ENCODE data around the gene CYP4Z1.
"Not testable (repeated sequence)": the region's sequence is repeated elsewhere in the genome, so short reads cannot be mapped to it uniquely, and the experiment has no call there.

CYP4Z1 gene

DNA sequence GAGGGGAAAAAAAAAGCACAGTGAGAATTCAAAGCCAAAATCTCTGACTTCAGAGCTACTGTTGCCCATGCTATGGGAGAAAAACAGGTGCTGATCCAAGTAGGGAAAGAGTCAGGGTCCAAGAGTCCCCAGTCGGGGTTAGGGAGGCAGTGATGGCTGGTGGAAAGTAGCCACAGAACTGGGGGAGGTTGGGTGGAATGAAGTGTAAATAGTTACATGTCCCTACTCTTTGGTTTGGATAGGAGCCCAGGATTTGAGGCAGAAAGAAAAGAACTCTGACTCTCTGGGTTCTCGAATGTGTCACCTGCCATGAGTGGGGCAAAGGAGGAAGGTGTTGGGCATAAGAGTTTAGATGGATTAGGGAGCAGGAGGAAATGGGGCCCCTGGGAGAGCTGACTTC, 61.8 kb downstream of the CYP4Z1 start:
- FAIRE-seq = not testable (repeated sequence)

DNA sequence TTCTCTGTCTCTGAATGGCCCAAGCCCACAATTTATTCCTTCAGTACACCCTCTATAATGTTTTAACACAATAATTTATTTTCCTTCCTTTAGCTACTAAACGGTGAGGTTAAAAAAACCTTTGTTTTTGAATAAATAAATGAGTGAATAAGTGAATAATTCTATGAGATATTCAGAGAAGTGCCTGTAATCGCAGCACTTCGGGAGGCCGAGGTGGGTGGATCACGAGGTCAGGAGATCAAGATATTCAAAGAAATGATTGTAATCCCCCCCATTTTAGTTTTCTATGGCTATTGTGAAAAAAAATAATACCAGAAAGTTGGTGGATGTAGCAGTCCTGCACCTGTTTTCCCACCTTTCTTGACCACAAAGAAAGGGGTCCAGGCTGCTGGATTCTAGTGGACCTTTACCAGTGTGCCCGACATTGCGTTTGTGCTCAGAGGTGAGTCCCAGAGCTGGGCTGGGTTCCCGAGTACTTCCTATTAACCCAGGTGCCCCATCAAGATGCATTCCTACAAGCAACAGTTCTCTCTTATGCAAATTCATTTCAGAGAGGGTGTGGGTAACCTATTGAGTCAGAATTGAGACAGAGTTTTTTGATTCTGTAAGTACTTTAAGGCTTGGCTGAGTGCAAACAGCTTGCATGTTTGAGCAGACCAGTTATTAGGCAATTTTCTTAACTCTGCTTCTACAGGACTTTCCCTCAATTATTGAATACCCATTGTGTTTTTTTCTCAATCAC, 62.6 kb downstream of the CYP4Z1 start:
- FAIRE-seq = not testable (repeated sequence)

DNA sequence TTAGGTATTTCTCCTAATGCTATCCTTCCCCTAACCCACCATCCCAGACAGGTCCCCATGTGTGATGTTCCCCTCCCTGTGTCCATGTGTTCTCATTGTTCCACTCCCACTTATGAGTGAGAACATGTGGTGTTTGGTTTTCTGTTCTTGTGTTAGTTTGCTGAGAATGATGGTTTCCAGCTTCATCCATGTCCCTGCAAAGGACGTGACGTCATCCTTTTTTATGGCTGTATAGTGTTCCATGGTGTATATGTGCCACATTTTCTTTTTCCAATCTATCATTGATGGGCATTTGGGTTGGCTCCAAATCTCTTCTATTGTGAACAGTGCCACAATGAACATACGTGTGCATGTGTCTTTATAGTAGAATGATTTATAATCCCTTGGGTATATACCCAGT, 65.6 kb downstream of the CYP4Z1 start:
- FAIRE-seq = not testable (repeated sequence)

DNA sequence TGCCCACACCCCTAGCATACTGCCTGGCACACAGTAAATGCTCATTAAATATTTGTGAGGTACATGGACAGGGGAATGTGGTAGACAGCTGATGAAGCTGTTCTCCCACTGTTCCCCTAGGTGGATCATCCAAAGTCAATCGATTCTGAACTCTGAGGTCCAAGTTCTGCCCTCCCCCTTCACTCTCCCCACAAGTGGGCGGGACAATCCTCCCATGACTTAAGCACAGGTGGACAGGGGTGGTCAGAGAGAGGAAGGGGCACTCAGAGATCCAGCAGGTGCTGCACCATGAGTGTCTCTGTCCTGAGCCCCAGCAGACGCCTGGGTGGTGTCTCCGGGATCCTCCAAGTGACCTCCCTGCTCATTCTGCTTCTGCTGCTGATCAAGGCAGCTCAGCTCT, 70.2 kb downstream of the CYP4Z1 start, which contains the start of gene CYP4A22:
TSS of gene CYP4A22 (plus strand) at position 244 of the 400 bp plus-strand sequence. CDS start at position 289, 45 bp downstream.
- no peak for FAIRE-seq

DNA sequence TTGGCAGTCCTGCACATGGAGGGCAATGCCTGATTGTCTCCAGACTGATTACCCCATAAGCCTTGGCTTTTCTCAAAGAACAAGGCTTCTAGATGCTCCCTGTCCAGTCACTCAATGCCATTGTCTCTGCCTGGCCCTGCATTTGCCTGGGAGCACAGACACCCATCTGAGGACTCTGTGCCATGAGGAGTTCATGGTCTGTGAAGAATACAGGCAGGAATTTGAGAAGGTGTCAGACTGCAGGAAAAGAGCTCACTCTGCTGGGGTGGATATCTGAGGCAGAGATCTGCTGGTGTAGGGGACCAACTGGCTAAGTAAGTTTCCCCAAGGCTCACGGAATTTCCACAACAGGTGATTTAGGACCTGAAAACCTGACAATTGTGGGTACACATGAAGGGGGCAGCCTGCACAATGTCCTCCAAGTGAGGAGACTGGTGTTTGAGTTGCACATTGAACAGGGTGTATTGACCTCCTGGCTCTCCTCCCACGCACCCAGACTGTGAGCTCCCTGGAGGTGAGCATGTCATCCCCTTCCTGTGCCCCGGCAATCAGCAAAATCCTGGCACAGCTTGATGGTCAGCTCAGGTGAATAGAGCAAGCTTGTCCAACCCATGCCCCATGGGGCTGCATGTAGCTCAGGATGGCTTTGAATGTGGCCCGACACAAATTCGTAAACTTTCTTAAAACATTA, 71.0 kb downstream of the CYP4Z1 start:
- FAIRE-seq = no peak

DNA sequence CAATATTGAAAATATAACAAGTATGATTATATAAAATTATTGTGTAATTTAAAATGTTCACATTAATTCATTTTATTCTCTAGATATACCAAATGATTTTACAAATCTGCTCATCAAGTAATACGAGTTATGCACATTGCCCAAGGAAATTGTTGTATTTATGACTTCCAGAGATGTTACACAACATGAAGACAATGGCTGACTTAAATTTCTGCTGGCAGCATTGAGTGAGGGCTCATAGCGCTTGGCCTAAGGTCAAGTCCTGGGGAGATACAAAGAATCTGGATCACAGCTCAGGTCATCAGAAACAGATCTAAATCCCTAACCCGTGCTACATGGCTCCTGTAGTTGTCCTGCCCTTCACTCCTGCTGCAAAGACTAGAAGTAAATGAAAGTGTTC, 73.3 kb downstream of the CYP4Z1 start:
- not testable (repeated sequence) for FAIRE-seq

DNA sequence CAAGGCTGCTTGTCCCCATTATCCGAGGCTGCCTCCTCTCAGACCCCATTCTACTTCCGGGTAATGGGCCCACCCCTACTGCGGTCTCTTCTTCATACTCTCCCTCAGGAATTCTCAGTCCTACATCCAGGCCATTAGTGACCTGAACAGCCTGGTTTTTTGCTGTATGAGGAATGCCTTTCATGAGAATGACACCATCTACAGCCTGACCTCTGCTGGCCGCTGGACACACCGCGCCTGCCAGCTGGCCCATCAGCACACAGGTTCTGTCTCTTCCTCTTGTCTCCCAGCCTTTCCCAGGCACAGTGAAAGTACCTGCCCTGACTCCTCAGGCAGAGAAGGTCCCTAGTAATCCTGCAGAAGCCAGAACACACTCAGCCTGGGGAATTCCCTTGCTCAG, 76.6 kb downstream of the CYP4Z1 start:
- FAIRE-seq = not testable (repeated sequence)

DNA sequence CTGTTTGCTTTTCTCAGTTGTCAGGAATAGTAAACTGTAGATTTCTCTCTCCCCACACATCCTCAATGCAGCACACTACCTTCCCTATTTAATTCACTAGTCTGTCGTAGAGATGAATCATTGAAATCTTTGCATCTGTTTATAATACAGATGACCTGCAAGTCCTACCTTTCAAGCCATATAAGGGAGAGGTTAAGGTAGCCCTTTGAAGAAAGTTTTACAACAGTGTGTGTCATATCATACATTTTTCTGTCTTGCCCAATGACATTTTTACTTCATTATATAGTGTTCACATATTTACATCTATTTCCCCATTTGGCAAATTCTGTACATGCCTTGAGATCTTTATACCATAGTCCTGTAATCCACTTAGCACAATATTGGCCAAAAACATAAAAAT, 79.5 kb downstream of the CYP4Z1 start:
- not testable (repeated sequence) for FAIRE-seq

DNA sequence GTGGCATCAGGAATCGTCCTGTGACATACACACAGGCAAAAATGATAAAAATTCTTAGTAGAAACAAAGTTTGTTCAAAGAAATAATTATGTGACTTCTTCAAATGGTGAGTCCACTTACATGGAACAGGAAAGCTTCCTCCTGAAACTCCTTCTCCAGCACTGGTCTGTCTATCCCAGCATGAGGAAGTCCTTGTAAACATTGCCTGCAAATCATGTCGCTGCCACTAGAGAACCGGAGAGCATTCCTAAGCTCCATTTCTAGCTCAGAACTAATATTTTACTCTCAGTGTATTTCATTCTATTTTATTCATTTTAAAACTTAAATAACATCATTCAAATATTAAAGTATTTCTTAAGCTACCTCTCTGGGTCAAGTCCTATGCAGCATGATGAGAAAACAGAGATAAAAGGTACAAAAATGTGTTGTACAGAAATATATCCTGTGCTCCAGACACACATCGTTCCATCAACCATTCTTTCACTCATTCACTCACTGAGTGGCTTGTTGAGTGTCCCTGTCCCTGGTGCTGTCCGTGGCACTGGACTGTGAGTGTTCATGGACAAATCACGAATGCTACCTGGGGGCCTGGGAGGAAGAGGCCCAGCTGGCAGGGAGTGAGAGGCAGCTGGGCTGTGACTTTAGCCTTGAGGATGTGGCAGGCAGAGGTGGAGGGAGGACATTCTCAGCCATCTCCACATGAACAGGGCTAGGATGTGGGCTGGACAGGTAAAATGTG, 80.2 kb downstream of the CYP4Z1 start:
- FAIRE-seq = no peak

DNA sequence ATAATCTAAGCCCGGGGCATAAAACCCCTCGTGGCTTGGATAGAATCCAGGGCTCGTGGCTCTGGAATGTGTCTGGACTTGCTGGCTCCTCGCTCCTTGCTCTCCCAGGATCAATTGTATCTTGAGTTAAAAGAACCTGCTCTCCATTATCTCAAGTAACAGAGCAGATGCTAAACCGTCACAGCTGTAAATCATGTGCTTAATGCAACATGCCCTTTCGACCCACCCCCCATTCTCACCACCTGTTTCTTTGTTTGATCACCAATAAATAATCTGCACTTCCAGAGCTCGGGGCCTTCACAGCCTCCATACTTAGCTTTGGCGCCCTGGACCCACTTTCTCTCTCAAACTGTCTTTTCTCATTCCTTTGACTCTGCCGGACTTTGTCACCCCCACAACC, 82.1 kb downstream of the CYP4Z1 start:
- FAIRE-seq = not testable (repeated sequence)

DNA sequence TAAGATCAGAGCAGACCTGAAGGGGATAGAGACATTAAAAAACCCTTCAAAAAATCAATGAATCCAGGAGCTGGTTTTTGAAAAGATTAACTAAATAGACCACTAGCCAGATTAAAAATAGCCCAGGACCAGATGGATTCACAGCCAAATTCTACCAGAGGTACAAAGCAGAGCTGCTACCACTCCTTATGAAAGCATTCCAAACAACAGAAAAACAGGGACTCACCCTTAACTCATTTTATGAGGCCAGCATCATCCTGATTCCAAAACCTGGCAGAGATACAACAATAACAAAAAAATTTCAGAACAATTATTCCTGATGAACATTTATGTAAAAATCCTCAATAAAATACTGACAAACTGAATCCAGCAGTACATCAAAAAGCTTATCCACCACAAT, 89.4 kb downstream of the CYP4Z1 start:
- FAIRE-seq = not testable (repeated sequence)

DNA sequence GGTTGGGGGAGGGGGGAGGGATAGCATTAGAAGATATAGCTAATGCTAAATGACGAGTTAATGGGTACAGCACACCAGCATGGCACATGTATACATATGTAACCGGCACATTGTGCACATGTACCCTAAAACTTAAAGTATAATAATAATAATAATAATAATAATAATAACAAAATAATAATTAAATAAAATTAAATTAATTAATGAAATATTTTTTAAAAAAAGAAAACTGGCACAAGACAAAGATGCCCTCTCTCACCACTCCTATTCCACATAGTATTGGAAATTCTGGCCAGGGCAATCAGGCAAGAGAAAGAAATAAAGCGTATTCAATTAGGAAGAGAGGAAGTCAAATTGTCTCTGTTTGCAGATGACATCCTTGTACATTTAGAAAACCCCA, 90.9 kb downstream of the CYP4Z1 start:
- not testable (repeated sequence) for FAIRE-seq

DNA sequence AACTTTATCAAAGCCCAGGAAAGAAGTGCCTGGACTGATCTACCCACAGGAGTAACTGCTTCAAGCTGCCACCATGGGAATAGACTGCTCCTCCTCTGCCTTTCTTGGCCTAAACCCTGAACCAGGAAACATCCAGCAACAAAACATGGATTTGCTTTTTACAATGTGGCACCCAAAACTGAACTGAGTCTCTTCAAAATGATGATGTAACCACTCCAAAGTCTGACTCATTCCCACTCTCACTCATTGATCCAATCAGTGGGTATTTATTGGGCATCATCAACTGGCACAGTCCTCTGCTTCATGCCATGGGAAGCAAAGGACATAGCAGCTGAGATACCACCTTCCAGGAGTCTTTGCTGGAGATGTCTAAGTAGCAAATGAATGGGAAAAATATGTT, 93.7 kb downstream of the CYP4Z1 start:
- no peak for FAIRE-seq

DNA sequence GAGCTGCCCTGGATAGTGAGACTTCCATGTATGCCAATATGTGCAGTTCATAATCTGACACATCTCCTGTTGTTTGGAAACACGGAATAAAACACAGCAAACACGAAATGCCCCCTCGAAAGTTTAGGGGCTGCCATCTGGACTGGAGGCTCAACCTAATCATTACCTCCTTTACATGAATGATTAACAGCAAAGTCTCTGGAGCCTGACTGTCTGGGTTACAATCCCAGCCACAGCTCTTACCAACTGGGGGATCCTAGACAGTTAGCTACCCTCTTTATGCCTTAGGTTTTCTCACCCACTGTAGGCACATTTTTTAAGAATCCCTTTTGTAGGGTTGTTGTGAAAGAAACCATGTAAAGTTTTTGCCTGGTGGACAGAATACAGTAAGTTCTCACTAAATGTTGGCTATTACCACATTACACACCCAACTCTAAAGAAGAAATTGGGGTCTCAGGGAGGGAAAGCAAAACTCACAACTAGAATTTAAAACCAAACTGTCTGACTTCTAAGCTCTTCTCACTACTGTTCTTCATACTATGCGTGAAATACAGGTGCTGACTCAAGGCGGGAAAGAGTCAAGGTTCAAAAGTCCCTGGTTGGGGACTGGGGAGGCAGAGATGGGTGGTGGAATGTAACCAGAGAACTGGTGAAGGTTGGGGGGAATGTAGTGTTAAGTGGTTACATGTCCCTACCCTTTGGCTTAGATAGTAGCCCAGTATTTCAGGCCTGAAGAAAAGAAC, 94.4 kb downstream of the CYP4Z1 start:
- no peak for FAIRE-seq

DNA sequence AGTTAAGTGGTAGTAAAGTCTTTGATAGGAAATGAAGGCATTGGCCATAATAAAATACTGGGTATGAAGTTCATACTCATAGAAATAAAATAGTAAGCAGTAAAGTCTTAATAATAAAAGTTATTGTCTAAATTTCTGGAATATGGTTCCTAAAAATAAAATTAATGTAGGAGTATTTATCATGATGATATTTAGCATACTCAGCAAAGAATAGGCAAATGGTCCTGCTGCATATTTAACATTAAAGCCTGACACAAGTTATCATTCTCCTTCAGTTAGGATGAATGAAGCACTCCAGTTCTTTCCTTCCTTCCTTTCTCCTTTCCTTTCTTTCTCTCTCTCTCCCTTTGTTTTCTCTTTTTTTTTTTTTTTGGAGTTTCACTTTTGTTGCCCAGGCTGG, 97.5 kb downstream of the CYP4Z1 start:
- FAIRE-seq = no peak
